A549 treated with GW870086 at 1 μM for 4 hours (cell line): ENCODE data around the gene MAPK14. TPM values are rescaled to one million over a fixed set of nuclear protein-coding genes. Genes with fewer than 3 reads are reported as not detected.

Experiments used
- total RNA-seq: library from RNA; stranded (reverse); fragments of 200-300 nt; extraction: Qiagen RNA extraction; gene quantifications from 5 replicates; pipeline ENCODE4 v1.2.3, GENCODE V29; 2022; ENCODE audit warnings: low read depth

The MAPK14 gene
- 21.7 to 28.6 TPM (median 25.7 TPM) in 5 replicates for total RNA-seq

GRCh38 chr6:36027501-36028087 is at the start of gene MAPK14:
TSS of gene MAPK14 (plus strand) at chr6:36027808. CDS start at chr6:36028158, 350 bp downstream.

DNA sequence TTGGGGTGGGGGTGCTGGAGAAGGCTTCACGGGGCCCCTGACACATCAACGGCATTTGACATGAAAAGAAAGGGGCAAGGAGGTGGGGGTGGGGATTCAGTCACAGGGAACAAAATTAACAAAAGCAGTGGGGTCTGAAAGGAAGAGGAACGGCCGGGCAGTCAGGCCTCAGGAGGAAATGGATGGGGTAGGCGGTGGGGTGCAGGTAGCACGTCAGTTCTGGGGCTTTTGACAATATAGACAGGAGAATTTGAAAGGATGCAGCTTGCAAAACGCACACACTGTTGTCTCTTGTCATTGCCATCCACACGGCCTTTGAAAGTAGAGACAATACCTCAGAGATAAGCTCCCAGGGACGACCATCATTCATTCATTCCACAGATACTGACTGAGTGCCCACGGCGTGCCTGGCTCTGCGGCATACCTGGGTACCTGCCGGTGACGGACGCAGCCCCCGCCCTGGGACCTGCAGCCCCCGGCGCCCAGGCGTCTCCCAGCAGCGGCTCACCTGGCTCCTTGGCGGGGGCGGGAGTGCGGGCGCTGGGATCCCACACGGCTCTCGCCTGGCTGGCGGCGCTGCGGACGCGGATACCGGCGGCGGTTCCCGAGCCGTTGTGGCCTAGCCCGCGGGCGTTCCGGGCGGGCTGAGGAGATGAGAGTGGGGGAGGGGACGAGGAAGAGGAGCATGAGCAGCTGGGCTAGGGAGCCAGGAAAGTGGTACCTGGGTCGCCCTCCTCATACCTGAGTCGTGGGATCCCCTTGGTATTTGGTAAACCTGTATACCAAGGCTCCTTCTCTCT is 3.4 kb upstream of the MAPK14 start, which contains the start of gene SLC26A8:
Gene SLC26A8, minus strand, starts transcription at position 646 of the 800 bp plus-strand sequence. CDS start 4,934 bp downstream, outside the sequence.

GRCh38 chr6:36129941-36130666 is 102.5 kb downstream of the MAPK14 start, which contains the start of gene MAPK13:
TSS of gene MAPK13 (plus strand) at chr6:36130513. CDS start at chr6:36130583, 70 bp downstream.

Other genes with a start within 250 kb of the MAPK14 start
- not detected in 5 replicates for gene CLPSL1, start 246.8 kb upstream of the MAPK14 start, total RNA-seq
- not detected in 5 replicates for gene CLPS, start 230.5 kb upstream of the MAPK14 start, total RNA-seq
- gene LHFPL5, start 222.5 kb upstream of the MAPK14 start, total RNA-seq, result 0.06 to 0.17 TPM (median 0.10 TPM) in 3 of 5 replicates, not detected in the others
- 24.7 to 39.4 TPM (median 32.6 TPM) in 5 replicates for gene SRPK1, start 106.7 kb upstream of the MAPK14 start, total RNA-seq
- gene SLC26A8, start 3.2 kb upstream of the MAPK14 start, total RNA-seq, result not detected in 5 replicates
- 0.63 to 0.96 TPM (median 0.79 TPM) in 5 replicates for gene MAPK13, start 102.7 kb downstream of the MAPK14 start, total RNA-seq
- gene BRPF3, start 168.9 kb downstream of the MAPK14 start, total RNA-seq, result 8.4 to 10.5 TPM (median 9.6 TPM) in 5 replicates
- not detected in 5 replicates for gene PNPLA1, start 242.3 kb downstream of the MAPK14 start, total RNA-seq